ENCODE data around the gene CORO7.

The CORO7 gene

DNA sequence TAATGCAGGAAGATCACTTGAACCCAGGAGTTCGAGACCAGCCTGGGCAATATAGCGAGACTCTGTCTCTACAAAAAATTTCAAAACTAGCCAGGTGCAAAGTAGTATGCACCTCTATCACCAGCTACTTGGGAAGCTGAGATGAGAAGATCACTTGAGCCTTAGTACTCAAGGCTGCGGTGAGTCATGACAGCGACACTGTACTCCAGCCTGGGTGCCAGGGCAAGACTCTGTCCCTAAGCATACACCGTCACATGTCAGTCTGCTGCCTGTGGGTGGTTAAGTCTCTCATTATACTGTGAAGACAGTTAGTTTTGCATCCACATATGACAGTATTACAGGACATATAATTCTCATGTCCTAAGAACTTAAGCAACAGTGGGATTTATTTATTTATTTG, 36.3 kb upstream of the CORO7 start:
- peaks cover 3% of the 10 kb centered on the region; the same call in 1 of the 2 replicates for H3F3A ChIP-seq (ENCODE audit: control insufficient read depth, insufficient read depth)
- no peak for TF ChIP-seq EZH2phosphoT487 (IDR thresholded peaks at IDR 0.05; ENCODE audit: borderline replicate concordance, low read length)
- TF ChIP-seq, protein P1, sequence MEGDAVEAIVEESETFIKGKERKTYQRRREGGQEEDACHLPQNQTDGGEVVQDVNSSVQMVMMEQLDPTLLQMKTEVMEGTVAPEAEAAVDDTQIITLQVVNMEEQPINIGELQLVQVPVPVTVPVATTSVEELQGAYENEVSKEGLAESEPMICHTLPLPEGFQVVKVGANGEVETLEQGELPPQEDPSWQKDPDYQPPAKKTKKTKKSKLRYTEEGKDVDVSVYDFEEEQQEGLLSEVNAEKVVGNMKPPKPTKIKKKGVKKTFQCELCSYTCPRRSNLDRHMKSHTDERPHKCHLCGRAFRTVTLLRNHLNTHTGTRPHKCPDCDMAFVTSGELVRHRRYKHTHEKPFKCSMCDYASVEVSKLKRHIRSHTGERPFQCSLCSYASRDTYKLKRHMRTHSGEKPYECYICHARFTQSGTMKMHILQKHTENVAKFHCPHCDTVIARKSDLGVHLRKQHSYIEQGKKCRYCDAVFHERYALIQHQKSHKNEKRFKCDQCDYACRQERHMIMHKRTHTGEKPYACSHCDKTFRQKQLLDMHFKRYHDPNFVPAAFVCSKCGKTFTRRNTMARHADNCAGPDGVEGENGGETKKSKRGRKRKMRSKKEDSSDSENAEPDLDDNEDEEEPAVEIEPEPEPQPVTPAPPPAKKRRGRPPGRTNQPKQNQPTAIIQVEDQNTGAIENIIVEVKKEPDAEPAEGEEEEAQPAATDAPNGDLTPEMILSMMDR (IDR thresholded peaks at IDR 0.05; ENCODE audit: low read depth, low read length, poor library complexity, severe bottlenecking): no peak
- H3K79me2 ChIP-seq (ENCODE audit: control insufficient read depth, low read length): peaks cover 4% of the 10 kb centered on the region
- H4K20me1 ChIP-seq (ENCODE audit: control insufficient read depth, insufficient read depth, low read depth, low read length): no peaks in the 10 kb centered on the region
- no peaks in the 10 kb centered on the region for H3K4me1 ChIP-seq (ENCODE audit: control insufficient read depth, low read length)
- H3K9me2 ChIP-seq (replicated peaks; ENCODE audit: control insufficient read depth, low read length): no peaks in the 10 kb centered on the region
- no peak overlapping the region for H3K4me3 ChIP-seq (ENCODE audit: low read length)
- H3K27ac ChIP-seq (ENCODE audit: low read depth, low read length): no peak overlapping the region
- peaks cover 89% of the 10 kb centered on the region for H3K36me3 ChIP-seq (ENCODE audit: control insufficient read depth, low read length)
- no peaks in the 10 kb centered on the region for H3K27me3 ChIP-seq (ENCODE audit: control insufficient read depth, low read length)
- H3K9me3 ChIP-seq (ENCODE audit: control insufficient read depth, insufficient read depth, low read length): no peaks in the 10 kb centered on the region
- H3K4me2 ChIP-seq (ENCODE audit: low read length): no peak overlapping the region

DNA sequence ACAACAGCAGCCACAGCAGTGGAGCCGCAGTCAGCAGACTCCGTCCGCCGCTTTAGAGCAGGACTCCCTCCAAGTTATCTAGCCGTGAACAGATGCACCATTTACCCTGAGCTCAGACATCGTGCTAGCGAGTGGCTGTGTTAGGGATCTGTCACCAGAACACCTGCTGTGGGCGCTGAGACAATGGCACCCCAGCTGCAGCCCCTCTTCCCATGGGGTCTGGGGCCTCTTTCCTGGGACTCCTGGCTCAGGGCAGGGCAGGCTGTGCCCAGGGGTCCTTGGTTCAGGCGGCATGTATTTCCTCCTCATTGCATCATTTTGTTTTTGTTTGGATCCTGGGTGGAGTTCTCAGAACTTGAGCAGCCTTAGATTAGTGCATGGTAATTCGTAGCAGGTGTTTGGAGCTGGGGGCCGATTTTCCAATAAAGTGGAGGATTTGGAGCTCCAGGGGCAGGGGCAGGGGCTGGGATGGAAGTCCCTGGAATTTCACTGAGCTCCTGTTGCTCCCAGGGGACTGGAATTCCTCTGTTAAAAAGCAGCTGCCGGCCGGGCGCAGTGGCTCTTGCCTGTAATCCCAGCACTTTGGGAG, 34.6 kb upstream of the CORO7 start:
- no peak for TF ChIP-seq EZH2phosphoT487 (IDR thresholded peaks at IDR 0.05; ENCODE audit: borderline replicate concordance, low read length)
- TF ChIP-seq, protein P1 (IDR thresholded peaks at IDR 0.05; ENCODE audit: low read depth, low read length, poor library complexity, severe bottlenecking): no peak
- Histone ChIP-seq H3K4me2 (ENCODE audit: low read length) (no peak overlapping the region), H3K4me1 (ENCODE audit: control insufficient read depth, low read length) (no peaks in the 10 kb centered on the region), H3K27ac (ENCODE audit: low read depth, low read length) (no peak overlapping the region), H3K9me3 (ENCODE audit: control insufficient read depth, insufficient read depth, low read length) (no peaks in the 10 kb centered on the region), H3F3A (ENCODE audit: control insufficient read depth, insufficient read depth) (no peaks in the 10 kb centered on the region), H3K9me2 (replicated peaks; ENCODE audit: control insufficient read depth, low read length) (no peaks in the 10 kb centered on the region), H3K79me2 (ENCODE audit: control insufficient read depth, low read length) (peaks cover 4% of the 10 kb centered on the region), H3K27me3 (ENCODE audit: control insufficient read depth, low read length) (no peaks in the 10 kb centered on the region), H4K20me1 (ENCODE audit: control insufficient read depth, insufficient read depth, low read depth, low read length) (no peaks in the 10 kb centered on the region), H3K36me3 (ENCODE audit: control insufficient read depth, low read length) (peaks cover 87% of the 10 kb centered on the region), H3K4me3 (ENCODE audit: low read length) (no peak overlapping the region)

DNA sequence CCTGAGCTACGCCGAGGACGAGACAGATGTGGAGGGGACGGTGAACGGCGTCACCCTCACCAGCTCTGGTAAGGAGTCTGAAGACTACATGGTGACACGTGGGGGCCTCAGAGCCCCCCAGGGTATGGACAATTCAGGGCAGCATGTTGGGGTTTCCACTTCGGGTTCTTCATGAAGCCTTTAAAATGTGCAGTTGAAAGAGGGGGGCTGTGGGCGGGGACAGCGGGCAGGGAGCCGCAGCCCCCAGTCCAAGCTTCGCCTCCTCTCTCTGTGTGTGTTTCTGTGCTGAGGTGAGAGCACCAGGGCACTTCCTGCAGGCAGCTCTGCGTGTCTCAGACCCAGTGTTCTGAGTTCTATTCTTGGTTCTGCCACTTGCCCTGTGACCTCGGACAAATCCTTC, 34.0 kb upstream of the CORO7 start:
- TF ChIP-seq, protein P1 (IDR thresholded peaks at IDR 0.05; ENCODE audit: low read depth, low read length, poor library complexity, severe bottlenecking): no peak
- no peak for TF ChIP-seq EZH2phosphoT487 (IDR thresholded peaks at IDR 0.05; ENCODE audit: borderline replicate concordance, low read length)
- Histone ChIP-seq H3K27me3 (ENCODE audit: control insufficient read depth, low read length) (no peaks in the 10 kb centered on the region), H3K79me2 (ENCODE audit: control insufficient read depth, low read length) (peaks cover 4% of the 10 kb centered on the region), H3K9me2 (replicated peaks; ENCODE audit: control insufficient read depth, low read length) (no peaks in the 10 kb centered on the region), H3K4me2 (ENCODE audit: low read length) (no peak overlapping the region), H3K27ac (ENCODE audit: low read depth, low read length) (no peak overlapping the region), H3F3A (ENCODE audit: control insufficient read depth, insufficient read depth) (no peaks in the 10 kb centered on the region), H3K4me3 (ENCODE audit: low read length) (no peak overlapping the region), H3K9me3 (ENCODE audit: control insufficient read depth, insufficient read depth, low read length) (no peaks in the 10 kb centered on the region), H4K20me1 (ENCODE audit: control insufficient read depth, insufficient read depth, low read depth, low read length) (no peaks in the 10 kb centered on the region), H3K36me3 (ENCODE audit: control insufficient read depth, low read length) (peaks cover 83% of the 10 kb centered on the region), H3K4me1 (ENCODE audit: control insufficient read depth, low read length) (no peaks in the 10 kb centered on the region)

All from DOHH2 (cell line).